Right atrium auricular region (tissue), 2 donors: Measurements from ENCODE around the gene PPFIA3. TPM values are rescaled to one million over a fixed set of nuclear protein-coding genes. Genes with fewer than 3 reads are reported as not detected.
"Not testable (repeated sequence)": the region's sequence is repeated elsewhere in the genome, so short reads cannot be mapped to it uniquely, and the experiment has no call there.

Experiments
- DNase-seq: peaks from one replicate; pipeline ENCODE4 v3.0.0-alpha.2; 2019; ENCODE audit warnings: low spot score
- H3K27ac ChIP-seq, 2 donors: fragments of 200-600 bp; sonication (generic); 1 replicate in 1 of 2; 2 replicates in 1 of 2; pipeline ENCODE4 v1.5.1; 2016 to 2019
- H3K27me3 ChIP-seq, 2 donors: fragments of 200-600 bp; sonication (generic); one replicate each; pipeline versions ENCODE4 v1.5.1 to v1.6.0; 2017 to 2019
- H3K36me3 ChIP-seq: fragments of 200-600 bp; sonication (generic); one replicate; pipeline ENCODE4 v1.5.1; 2016
- H3K4me1 ChIP-seq, 2 donors: fragments of 200-600 bp; sonication (generic); one replicate each; pipeline versions ENCODE4 v1.5.1 to v1.6.0; 2017 to 2019
- H3K4me3 ChIP-seq, 2 donors: fragments of 200-600 bp; sonication (generic); 1 replicate in 1 of 2; 2 replicates in 1 of 2; pipeline ENCODE4 v1.5.1; 2017 to 2019; ENCODE audit warnings: mild to moderate bottlenecking in 1 of 2, moderate library complexity in 1 of 2
- H3K9me3 ChIP-seq, 2 donors: fragments of 200-600 bp; sonication (generic); one replicate each; pipeline ENCODE4 v1.5.1; 2019
- CTCF ChIP-seq, 2 donors: fragments of 200-600 bp; sonication (generic); IDR thresholded peaks; one replicate each; pipeline ENCODE4 v1.5.1; 2019; ENCODE audit warnings: antibody characterized with exemption in 2 of 2
- total RNA-seq, 2 donors: library from RNA; depleted of rRNA; stranded (reverse); fragments of >200 nt; gene quantifications; one replicate each; pipeline ENCODE4 v1.1.0, GENCODE V29; 2016

Gene PPFIA3
- total RNA-seq, 2 donors from 2014 or later: 5.0 to 6.8 TPM

GRCh38 chr19:49140951-49141350 is 21.6 kb downstream of the PPFIA3 start:
- Histone ChIP-seq H3K4me3 (no peak overlapping the region), H3K27me3 (no peaks in the 10 kb centered on the region), H3K36me3 (no peaks in the 10 kb centered on the region), H3K4me1 (peaks cover 0 to 18% of the 10 kb centered on the region in 2 donors), H3K27ac (no peak overlapping the region), H3K9me3 (no peaks in the 10 kb centered on the region)
- no peak for DNase-seq
- TF ChIP-seq CTCF (IDR thresholded peaks at IDR 0.05): no peak

- Histone ChIP-seq H3K36me3 (no peaks in the 10 kb centered on the region), H3K4me1 (peaks cover 0 to 19% of the 10 kb centered on the region in 2 donors), H3K27ac (no peak overlapping the region), H3K9me3 (no peaks in the 10 kb centered on the region), H3K27me3 (no peaks in the 10 kb centered on the region), H3K4me3 (no peak overlapping the region)
- no peak for DNase-seq
- no peak for TF ChIP-seq CTCF (IDR thresholded peaks at IDR 0.05)
Observed at GRCh38 chr19:49141352-49141751, 22.0 kb downstream of the PPFIA3 start.

- Histone ChIP-seq H3K4me1 (peaks cover 0 to 22% of the 10 kb centered on the region in 2 donors), H3K4me3 (peak overlapping the region; percentile 40 to 62), H3K9me3 (no peaks in the 10 kb centered on the region), H3K27me3 (no peaks in the 10 kb centered on the region), H3K36me3 (no peaks in the 10 kb centered on the region), H3K27ac (no peak overlapping the region)
- peak; percentile 95 for DNase-seq
- TF ChIP-seq CTCF (IDR thresholded peaks at IDR 0.05): no peak
Observed at GRCh38 chr19:49142866-49143335, 23.6 kb downstream of the PPFIA3 start.

GRCh38 chr19:49145573-49146407 is 26.4 kb downstream of the PPFIA3 start:
- Histone ChIP-seq H3K27me3 (no peaks in the 10 kb centered on the region), H3K27ac (peak overlapping the region in 1 of 2 donors; percentile 4), H3K9me3 (no peaks in the 10 kb centered on the region), H3K36me3 (no peaks in the 10 kb centered on the region), H3K4me3 (peak overlapping the region; percentile 6 to 37), H3K4me1 (peaks cover 0 to 44% of the 10 kb centered on the region in 2 donors)
- DNase-seq: peak; percentile 91
- TF ChIP-seq CTCF (IDR thresholded peaks at IDR 0.05): peak; percentile 91 to 94

- not testable (repeated sequence) for H3K9me3 ChIP-seq, DNase-seq, H3K27me3 ChIP-seq, H3K36me3 ChIP-seq, H3K27ac ChIP-seq
- Histone ChIP-seq H3K4me3 (peak overlapping the region; percentile 6 to 37), H3K4me1 (peaks cover 0 to 50% of the 10 kb centered on the region in 2 donors)
Observed at GRCh38 chr19:49146408-49146770, 27.0 kb downstream of the PPFIA3 start.

DNA sequence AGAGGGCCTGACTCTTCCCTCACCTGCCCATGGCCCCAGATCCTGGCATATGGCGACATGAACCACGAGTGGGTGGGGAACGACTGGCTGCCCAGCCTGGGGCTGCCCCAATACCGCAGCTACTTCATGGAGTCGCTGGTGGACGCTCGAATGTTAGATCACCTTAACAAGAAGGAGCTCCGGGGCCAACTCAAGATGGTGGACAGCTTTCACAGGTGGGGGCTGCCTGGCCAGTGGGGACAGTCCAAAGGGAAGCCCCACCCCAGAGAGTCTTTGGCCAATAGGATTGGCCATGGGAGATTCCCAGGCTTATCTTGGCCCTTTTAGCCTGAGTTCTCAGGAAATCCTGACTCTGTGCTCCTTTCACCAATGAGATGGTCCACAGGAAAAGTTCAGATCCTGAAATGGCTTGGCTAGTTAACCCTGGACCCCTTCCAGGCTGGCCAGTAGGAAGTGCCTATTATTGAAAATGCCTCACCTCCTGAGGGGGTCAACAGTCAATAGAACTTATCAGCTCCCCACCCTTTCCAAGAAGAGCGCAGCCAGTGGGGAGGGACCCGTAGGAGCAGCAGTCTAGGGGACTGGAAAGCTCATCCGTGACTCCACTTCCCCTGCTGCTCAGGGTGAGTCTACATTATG is 28.8 kb downstream of the PPFIA3 start:
- H3K9me3 ChIP-seq: no peaks in the 10 kb centered on the region
- TF ChIP-seq CTCF (IDR thresholded peaks at IDR 0.05): no peak
- peaks cover 0 to 51% of the 10 kb centered on the region in 2 donors for H3K4me1 ChIP-seq
- peak overlapping the region; percentile 24 to 76 for H3K4me3 ChIP-seq
- H3K27ac ChIP-seq: peak overlapping the region; percentile 96
- H3K27me3 ChIP-seq: no peaks in the 10 kb centered on the region
- DNase-seq: no peak
- H3K36me3 ChIP-seq: no peaks in the 10 kb centered on the region
